HG03060 (cell line): Measurements from ENCODE around the gene KCNMB1.

Experiments used
- ATAC-seq: cut with Tn5 transposase; IDR thresholded peaks from one replicate; pipeline ENCODE4 v1.9.1; 2021; ENCODE audit warnings: low read depth, moderate number of reproducible peaks; ENCODE audit not compliant: unreplicated experiment

Gene KCNMB1

GRCh38 chr5:170388818-170389549 lies at the start of gene KCNMB1:
KCNMB1 (minus strand) TSS chr5:170389367; CDS start chr5:170385447, 3,920 bp downstream.
- no peak for ATAC-seq

- no peak for ATAC-seq
Measured at GRCh38 chr5:170438581-170438980, 49.4 kb upstream of the KCNMB1 start.

- ATAC-seq, result no peak
Measured at GRCh38 chr5:170437621-170438375, 48.6 kb upstream of the KCNMB1 start.

GRCh38 chr5:170436335-170436734 lies 47.2 kb upstream of the KCNMB1 start:
- ATAC-seq, result no peak

GRCh38 chr5:170434966-170435605 lies 45.9 kb upstream of the KCNMB1 start:
- ATAC-seq, result no peak

- ATAC-seq, result no peak
Measured at GRCh38 chr5:170432669-170433068, 43.5 kb upstream of the KCNMB1 start.

- ATAC-seq, result no peak
Measured at GRCh38 chr5:170431571-170431970, 42.4 kb upstream of the KCNMB1 start.

- ATAC-seq, result no peak
Measured at GRCh38 chr5:170430866-170431437, 41.8 kb upstream of the KCNMB1 start.

- ATAC-seq, result no peak
Measured at GRCh38 chr5:170430256-170430655, 41.1 kb upstream of the KCNMB1 start.

- no peak for ATAC-seq
Measured at GRCh38 chr5:170429014-170429413, 39.8 kb upstream of the KCNMB1 start.

GRCh38 chr5:170427672-170428236 lies 38.6 kb upstream of the KCNMB1 start:
- no peak for ATAC-seq

- ATAC-seq, result no peak
Measured at GRCh38 chr5:170426786-170427185, 37.6 kb upstream of the KCNMB1 start.

GRCh38 chr5:170426149-170426767 lies 37.1 kb upstream of the KCNMB1 start:
- no peak for ATAC-seq

GRCh38 chr5:170425731-170426130 lies 36.6 kb upstream of the KCNMB1 start:
- ATAC-seq, result no peak

- no peak for ATAC-seq
Measured at GRCh38 chr5:170424629-170425028, 35.5 kb upstream of the KCNMB1 start.

- no peak for ATAC-seq
Measured at GRCh38 chr5:170423692-170424091, 34.5 kb upstream of the KCNMB1 start.

- no peak for ATAC-seq
Measured at GRCh38 chr5:170421826-170422225, 32.7 kb upstream of the KCNMB1 start.

- no peak for ATAC-seq
Measured at GRCh38 chr5:170420806-170421412, 31.7 kb upstream of the KCNMB1 start.

- no peak for ATAC-seq
Measured at GRCh38 chr5:170419643-170420042, 30.5 kb upstream of the KCNMB1 start.

GRCh38 chr5:170418736-170419135 lies 29.6 kb upstream of the KCNMB1 start:
- ATAC-seq, result no peak
